HepG2 (cell line): ENCODE data around the gene FAM163B.

Experiments used
- BRD4 ChIP-seq: sonication (generic); formaldehyde crosslinking; IDR thresholded peaks from 2 replicates; pipeline ENCODE4 v1.4.0; 2020; ENCODE audit warnings: missing genetic modification reagents
- EP300 ChIP-seq, 3 experiments: sonication (generic) in 1 of 3; formaldehyde crosslinking in 1 of 3; IDR thresholded peaks; 2 replicates each; pipeline versions ENCODE4 v1.5.1 to v1.6.1; 2011 to 2020; ENCODE audit warnings: low read depth in 2 of 3, low read length in 2 of 3, borderline replicate concordance in 1 of 3, improper control_type of control experiment in 1 of 3, mild to moderate bottlenecking in 1 of 3, missing genetic modification reagents in 1 of 3, moderate library complexity in 1 of 3
- HOXD1 ChIP-seq: sonication (generic); formaldehyde crosslinking; IDR thresholded peaks from 2 replicates; pipeline ENCODE4 v1.5.0; 2020; ENCODE audit warnings: missing genetic modification reagents
- NCOA1 ChIP-seq: sonication (generic); formaldehyde crosslinking; IDR thresholded peaks from 2 replicates; pipeline ENCODE4 v1.9.0; 2021; ENCODE audit warnings: missing genetic modification reagents
- NR2C2 ChIP-seq: sonication (generic); formaldehyde crosslinking; IDR thresholded peaks from 2 replicates; pipeline ENCODE4 v1.4.0; 2020; ENCODE audit warnings: missing genetic modification reagents, mild to moderate bottlenecking, moderate library complexity, borderline replicate concordance
- RBM39 ChIP-seq: fragments of 200-400 bp; formaldehyde crosslinking; IDR thresholded peaks from one replicate; pipeline ENCODE4 v1.6.1; 2018; ENCODE audit warnings: antibody characterized with exemption, mild to moderate bottlenecking, low read depth, low read length; ENCODE audit not compliant: poor library complexity, severe bottlenecking
- ZNF274 ChIP-seq: sonication (generic); formaldehyde crosslinking; IDR thresholded peaks from 2 replicates; pipeline ENCODE4 v1.5.1; 2020; ENCODE audit warnings: mild to moderate bottlenecking, missing genetic modification reagents
- ZNF564 ChIP-seq: sonication (generic); formaldehyde crosslinking; IDR thresholded peaks from 2 replicates; pipeline ENCODE4 v1.8.1; 2023; ENCODE audit warnings: mild to moderate bottlenecking, missing genetic modification reagents
- TF ChIP-seq, protein P1 (sequence below): sonication (generic); formaldehyde crosslinking; IDR thresholded peaks from 2 replicates; pipeline ENCODE4 v1.5.0; 2020; ENCODE audit warnings: mild to moderate bottlenecking, missing genetic modification reagents, moderate library complexity
- TF ChIP-seq, protein P2 (sequence below), 2 experiments: sonication (generic) in 1 of 2; formaldehyde crosslinking in 1 of 2; IDR thresholded peaks; 2 replicates each; pipeline versions ENCODE4 v1.5.1 to v1.6.1; 2011 to 2020; ENCODE audit warnings: borderline replicate concordance in 1 of 2, low read depth in 1 of 2, low read length in 1 of 2, mild to moderate bottlenecking in 1 of 2, missing genetic modification reagents in 1 of 2, moderate library complexity in 1 of 2

DNA sequence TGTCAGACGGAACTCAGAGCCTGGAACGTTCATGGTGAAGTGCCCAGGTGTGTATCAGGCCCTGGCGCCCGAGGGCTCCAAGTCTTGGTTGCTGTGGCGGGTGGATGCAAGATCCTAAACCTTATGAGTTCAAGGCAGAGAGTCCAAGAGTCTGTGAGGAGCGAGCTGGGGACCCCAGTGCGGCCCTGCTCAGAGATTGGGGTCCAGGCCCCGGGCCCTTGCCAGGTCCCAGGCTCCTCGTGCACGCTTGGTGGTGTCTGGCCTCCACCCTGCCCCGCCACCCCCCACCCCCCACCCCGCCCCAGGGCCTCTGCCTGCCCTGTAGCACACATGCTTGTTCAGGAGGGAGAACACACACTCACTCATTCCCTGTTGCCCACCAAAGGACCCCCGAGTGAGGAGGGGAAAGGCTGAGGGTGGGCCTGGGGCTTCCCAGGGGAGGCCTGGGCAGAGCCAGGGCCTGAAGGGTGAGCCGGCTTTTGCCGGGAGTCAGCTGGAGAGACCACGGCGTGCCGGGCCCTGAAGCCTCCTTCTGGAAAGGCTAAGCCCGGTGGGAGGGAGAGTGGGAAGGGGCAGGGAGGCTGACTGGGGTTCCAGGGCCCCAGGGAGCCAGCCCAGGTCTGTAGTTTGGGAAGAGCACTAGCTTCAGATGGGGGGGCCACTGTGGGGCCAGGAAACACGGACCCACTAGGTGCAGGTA lies 37.1 kb downstream of the FAM163B start:
- TF ChIP-seq, protein P1, sequence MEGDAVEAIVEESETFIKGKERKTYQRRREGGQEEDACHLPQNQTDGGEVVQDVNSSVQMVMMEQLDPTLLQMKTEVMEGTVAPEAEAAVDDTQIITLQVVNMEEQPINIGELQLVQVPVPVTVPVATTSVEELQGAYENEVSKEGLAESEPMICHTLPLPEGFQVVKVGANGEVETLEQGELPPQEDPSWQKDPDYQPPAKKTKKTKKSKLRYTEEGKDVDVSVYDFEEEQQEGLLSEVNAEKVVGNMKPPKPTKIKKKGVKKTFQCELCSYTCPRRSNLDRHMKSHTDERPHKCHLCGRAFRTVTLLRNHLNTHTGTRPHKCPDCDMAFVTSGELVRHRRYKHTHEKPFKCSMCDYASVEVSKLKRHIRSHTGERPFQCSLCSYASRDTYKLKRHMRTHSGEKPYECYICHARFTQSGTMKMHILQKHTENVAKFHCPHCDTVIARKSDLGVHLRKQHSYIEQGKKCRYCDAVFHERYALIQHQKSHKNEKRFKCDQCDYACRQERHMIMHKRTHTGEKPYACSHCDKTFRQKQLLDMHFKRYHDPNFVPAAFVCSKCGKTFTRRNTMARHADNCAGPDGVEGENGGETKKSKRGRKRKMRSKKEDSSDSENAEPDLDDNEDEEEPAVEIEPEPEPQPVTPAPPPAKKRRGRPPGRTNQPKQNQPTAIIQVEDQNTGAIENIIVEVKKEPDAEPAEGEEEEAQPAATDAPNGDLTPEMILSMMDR, result no peak
- TF ChIP-seq BRD4 (CRISPR knock-in tag) (no peak), RBM39 (no peak), NCOA1 (CRISPR knock-in tag) (no peak), ZNF274 (CRISPR knock-in tag) (no peak), EP300 (IDR thresholded peaks at IDR 0.05; ENCODE audit: low read depth in 2 of 2, low read length in 2 of 2) (no peak), EP300 (CRISPR knock-in tag; IDR thresholded peaks at IDR 0.05; ENCODE audit: borderline replicate concordance) (no peak), ZNF564 (no peak), HOXD1 (CRISPR knock-in tag) (no peak), NR2C2 (CRISPR knock-in tag) (no peak)
- TF ChIP-seq, protein P2, sequence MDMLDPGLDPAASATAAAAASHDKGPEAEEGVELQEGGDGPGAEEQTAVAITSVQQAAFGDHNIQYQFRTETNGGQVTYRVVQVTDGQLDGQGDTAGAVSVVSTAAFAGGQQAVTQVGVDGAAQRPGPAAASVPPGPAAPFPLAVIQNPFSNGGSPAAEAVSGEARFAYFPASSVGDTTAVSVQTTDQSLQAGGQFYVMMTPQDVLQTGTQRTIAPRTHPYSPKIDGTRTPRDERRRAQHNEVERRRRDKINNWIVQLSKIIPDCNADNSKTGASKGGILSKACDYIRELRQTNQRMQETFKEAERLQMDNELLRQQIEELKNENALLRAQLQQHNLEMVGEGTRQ (IDR thresholded peaks at IDR 0.05; ENCODE audit: low read depth, low read length), result no peak
- TF ChIP-seq, protein P2 (CRISPR knock-in tag; IDR thresholded peaks at IDR 0.05; ENCODE audit: borderline replicate concordance), result no peak
